Sigmoid colon (tissue), 4 donors: ENCODE measurements around the gene RNF19B.

Experiments
- POLR2A ChIP-seq, 2 donors: fragments of 450-650 bp; IDR thresholded peaks; one replicate each; pipeline ENCODE4 v1.6.1; 2016; ENCODE audit warnings: antibody characterized with exemption in 2 of 2, mild to moderate bottlenecking in 2 of 2, moderate library complexity in 2 of 2
- POLR2AphosphoS5 ChIP-seq, 4 donors: sonication (generic); formaldehyde crosslinking; IDR thresholded peaks; one replicate each; pipeline ENCODE4 v1.6.1; 2017; ENCODE audit warnings: antibody characterized with exemption in 4 of 4
- TF ChIP-seq, protein P1 (sequence below), 4 experiments: fragments of 450-650 bp in 3 of 4; fragments of 200-600 bp in 1 of 4; IDR thresholded peaks; one replicate each; pipeline ENCODE4 v1.5.1; 2016 to 2019; ENCODE audit warnings: antibody characterized with exemption in 4 of 4, mild to moderate bottlenecking in 3 of 4, moderate library complexity in 2 of 4

DNA sequence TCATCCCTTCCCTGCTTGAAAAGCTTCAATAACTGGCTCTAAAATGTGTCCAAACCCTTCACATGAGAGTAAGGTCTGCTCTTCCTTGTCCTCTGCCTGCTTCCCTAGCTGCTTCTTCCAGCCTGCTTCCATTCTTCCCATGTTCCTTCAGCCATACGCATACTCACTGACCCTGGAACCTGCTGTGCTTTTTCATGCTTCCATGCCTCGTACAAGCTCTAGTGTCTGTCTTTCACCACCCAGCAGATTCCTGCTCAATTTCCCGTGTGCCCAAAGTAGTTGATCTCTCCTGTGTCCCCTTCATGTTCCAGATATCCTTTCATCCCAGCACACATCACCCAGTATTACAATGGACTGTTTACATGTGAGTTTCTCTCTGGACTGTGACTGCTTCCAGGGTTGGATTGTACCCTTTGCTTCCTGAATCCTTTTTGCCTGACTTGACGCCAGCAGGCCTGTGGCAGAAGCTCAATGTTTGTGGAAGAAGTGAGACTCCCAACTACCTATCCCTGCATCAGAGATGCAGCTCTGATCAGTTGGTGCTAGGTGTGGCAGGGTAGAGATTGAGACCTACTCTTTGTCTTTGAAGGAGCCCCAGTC lies 35.9 kb upstream of the RNF19B start:
- TF ChIP-seq, protein P1, sequence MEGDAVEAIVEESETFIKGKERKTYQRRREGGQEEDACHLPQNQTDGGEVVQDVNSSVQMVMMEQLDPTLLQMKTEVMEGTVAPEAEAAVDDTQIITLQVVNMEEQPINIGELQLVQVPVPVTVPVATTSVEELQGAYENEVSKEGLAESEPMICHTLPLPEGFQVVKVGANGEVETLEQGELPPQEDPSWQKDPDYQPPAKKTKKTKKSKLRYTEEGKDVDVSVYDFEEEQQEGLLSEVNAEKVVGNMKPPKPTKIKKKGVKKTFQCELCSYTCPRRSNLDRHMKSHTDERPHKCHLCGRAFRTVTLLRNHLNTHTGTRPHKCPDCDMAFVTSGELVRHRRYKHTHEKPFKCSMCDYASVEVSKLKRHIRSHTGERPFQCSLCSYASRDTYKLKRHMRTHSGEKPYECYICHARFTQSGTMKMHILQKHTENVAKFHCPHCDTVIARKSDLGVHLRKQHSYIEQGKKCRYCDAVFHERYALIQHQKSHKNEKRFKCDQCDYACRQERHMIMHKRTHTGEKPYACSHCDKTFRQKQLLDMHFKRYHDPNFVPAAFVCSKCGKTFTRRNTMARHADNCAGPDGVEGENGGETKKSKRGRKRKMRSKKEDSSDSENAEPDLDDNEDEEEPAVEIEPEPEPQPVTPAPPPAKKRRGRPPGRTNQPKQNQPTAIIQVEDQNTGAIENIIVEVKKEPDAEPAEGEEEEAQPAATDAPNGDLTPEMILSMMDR (IDR thresholded peaks at IDR 0.05): no peak
- TF ChIP-seq POLR2A (IDR thresholded peaks at IDR 0.05) (no peak), POLR2AphosphoS5 (IDR thresholded peaks at IDR 0.05) (no peak)
